ENCODE data around the gene OCA2.
"Not testable (repeated sequence)": the region's sequence is repeated elsewhere in the genome, so short reads cannot be mapped to it uniquely, and the experiment has no call there.

Gene OCA2

GRCh38 chr15:27848936-27849335 is 250.2 kb downstream of the OCA2 start:
- DNase-seq (ENCODE audit: low read depth in 2 of 2), result not testable (repeated sequence)

- no peak for DNase-seq (ENCODE audit: low read depth in 2 of 2)
Observed at GRCh38 chr15:27847775-27848710, 251.1 kb downstream of the OCA2 start.

GRCh38 chr15:27846722-27847395 is 252.3 kb downstream of the OCA2 start:
- no peak for DNase-seq (ENCODE audit: low read depth in 2 of 2)

- no peak for DNase-seq (ENCODE audit: low read depth in 2 of 2)
Observed at GRCh38 chr15:27845535-27846369, 253.4 kb downstream of the OCA2 start.

GRCh38 chr15:27844018-27844666 is 255.0 kb downstream of the OCA2 start:
- no peak for DNase-seq (ENCODE audit: low read depth in 2 of 2)

GRCh38 chr15:27843146-27843545 is 256.0 kb downstream of the OCA2 start:
- no peak for DNase-seq (ENCODE audit: low read depth in 2 of 2)

GRCh38 chr15:27842526-27842925 is 256.6 kb downstream of the OCA2 start:
- no peak for DNase-seq (ENCODE audit: low read depth in 2 of 2)

- no peak for DNase-seq (ENCODE audit: low read depth in 2 of 2)
Observed at GRCh38 chr15:27835233-27835939, 263.7 kb downstream of the OCA2 start.

- no peak for DNase-seq (ENCODE audit: low read depth in 2 of 2)
Observed at GRCh38 chr15:27834684-27835083, 264.4 kb downstream of the OCA2 start.

- DNase-seq (ENCODE audit: low read depth in 2 of 2), result no peak
Observed at GRCh38 chr15:27833974-27834373, 265.1 kb downstream of the OCA2 start.

GRCh38 chr15:27833178-27833577 is 265.9 kb downstream of the OCA2 start:
- no peak for DNase-seq (ENCODE audit: low read depth in 2 of 2)

- DNase-seq (ENCODE audit: low read depth in 2 of 2), result no peak
Observed at GRCh38 chr15:27832237-27832596, 266.9 kb downstream of the OCA2 start.

- no peak for DNase-seq (ENCODE audit: low read depth in 2 of 2)
Observed at GRCh38 chr15:27831384-27832236, 267.5 kb downstream of the OCA2 start.

GRCh38 chr15:27828746-27829145 is 270.4 kb downstream of the OCA2 start:
- DNase-seq (ENCODE audit: low read depth in 2 of 2), result no peak

GRCh38 chr15:27826902-27827714 is 272.0 kb downstream of the OCA2 start:
- no peak for DNase-seq (ENCODE audit: low read depth in 2 of 2)

GRCh38 chr15:27826411-27826810 is 272.7 kb downstream of the OCA2 start:
- DNase-seq (ENCODE audit: low read depth in 2 of 2), result no peak

GRCh38 chr15:27824841-27825422 is 274.2 kb downstream of the OCA2 start:
- no peak for DNase-seq (ENCODE audit: low read depth in 2 of 2)

- DNase-seq (ENCODE audit: low read depth in 2 of 2), result no peak
Observed at GRCh38 chr15:27821273-27821672, 277.8 kb downstream of the OCA2 start.

- DNase-seq (ENCODE audit: low read depth in 2 of 2), result no peak
Observed at GRCh38 chr15:27820722-27821121, 278.4 kb downstream of the OCA2 start.
